Femur (tissue), 1 donor: Measurements from ENCODE around the gene ALDH1A2.

Source experiments
- DNase-seq: peaks from one replicate; pipeline ENCODE4 v3.0.0-alpha.2; 2017

The ALDH1A2 gene

DNA sequence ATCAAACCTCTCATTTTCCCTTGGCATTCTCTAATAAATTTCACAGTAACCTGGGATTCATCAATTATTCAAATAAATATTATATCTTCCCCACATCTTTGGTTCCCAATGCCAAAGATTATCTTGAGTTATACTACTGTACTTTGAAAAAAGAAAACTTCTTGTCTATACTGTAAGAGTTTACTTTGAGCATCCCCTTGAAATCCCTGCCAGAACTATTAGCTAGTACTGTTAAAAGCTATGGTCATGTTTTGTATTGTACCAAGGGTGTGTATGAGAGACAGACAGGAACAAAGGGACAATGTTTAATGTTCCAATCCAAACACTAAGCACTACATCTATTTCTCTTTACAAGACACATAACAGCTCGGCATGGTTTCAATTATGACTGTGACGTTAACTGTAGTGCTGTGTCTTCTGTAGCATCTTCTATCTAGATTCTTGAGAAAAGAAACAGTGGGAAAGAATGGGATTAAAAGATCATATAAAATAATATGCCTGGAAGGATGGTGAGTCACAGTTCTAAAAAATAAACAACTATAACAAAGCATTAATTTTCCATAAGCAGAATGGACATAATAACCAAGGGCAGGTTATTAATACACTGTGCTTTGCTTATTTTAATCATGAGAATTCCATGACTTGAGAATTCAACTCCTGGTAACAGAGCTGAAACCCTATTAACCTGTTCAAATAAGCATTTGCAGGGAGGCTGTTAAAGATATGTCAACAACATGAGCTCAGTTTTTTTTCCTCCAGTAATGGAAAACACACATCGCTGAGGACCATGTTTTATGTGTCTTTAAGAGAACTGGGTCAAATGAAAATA, 71.1 kb downstream of the ALDH1A2 start:
- DNase-seq = no peak

DNA sequence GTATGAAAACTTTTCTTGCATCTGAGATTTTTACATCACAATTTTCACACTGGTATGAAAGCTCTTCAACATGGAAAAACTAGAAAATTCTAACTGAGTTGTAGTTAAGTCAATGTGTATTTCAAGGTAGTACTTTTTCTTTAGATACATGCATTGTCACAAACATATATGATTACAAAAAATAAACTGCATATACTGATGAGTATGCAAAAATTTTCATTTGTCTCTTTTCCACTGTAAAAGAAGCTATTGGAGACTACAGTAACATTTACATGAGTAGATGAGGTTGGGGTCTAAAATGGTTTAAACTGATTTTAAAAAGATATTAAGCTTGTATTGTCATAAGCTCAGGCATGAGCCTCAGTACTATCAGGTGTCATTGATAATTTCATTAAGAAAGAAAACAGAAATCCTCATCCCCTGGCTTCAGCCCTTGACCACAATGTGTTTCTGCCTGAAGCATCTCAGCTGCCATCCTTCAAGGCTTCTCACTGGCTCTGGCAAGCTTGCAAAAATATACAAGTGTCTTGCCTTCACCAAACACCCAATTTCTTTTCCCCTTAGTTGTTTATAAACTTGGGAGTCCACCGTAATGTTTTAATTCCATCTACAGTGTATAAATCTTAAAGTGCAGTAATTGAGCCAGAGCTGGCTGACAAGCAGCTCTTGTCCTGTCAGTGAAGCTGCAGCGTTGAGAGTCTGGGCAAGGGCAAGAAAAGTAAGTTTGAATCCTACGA, 71.9 kb downstream of the ALDH1A2 start:
- no peak for DNase-seq

DNA sequence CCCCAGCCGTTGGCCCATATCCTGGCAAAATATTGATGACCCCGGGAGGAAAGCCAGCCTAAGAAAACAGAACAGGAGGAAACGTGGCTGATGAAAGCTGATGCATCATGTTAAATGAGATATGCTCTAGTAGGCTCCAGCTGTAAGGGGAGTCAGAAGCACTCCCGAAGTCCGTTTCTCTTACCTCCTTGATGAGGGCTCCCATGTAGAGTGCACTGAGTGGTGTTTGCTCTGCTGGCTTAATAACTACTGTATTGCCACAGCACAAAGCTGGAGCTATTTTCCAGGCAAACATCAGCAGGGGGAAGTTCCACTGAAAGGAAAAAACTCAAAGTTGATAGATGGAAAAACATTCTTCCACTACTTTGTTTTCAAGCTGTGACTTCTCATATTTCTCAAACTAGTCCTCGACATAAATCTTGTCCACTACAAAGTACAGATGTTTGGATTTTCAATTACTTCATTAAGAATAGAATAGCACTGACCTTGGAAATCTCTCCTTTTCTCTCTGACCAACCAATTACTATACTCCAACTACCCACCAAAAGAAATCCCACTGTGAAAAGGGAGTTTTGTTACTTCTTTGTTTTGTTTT, 72.7 kb downstream of the ALDH1A2 start:
- DNase-seq = no peak

DNA sequence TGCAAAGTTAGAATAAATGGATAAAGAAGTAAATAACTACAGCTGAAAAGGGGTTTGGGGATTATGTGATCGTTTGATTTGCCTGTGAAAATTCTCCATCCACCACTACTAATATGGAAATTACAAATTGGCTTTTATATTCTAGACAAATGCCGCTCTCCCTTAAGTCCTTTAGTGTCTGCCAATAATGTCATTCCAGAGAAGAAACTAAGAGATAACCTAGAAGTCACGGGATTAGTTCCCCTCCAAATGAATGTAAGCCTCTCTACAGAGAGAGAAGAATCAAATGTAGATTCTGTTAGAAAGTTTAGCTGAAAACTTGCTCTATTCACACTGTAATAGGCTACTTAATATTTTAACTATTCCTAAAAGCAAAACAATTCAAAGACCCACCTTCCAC, 92.0 kb downstream of the ALDH1A2 start:
- no peak for DNase-seq

DNA sequence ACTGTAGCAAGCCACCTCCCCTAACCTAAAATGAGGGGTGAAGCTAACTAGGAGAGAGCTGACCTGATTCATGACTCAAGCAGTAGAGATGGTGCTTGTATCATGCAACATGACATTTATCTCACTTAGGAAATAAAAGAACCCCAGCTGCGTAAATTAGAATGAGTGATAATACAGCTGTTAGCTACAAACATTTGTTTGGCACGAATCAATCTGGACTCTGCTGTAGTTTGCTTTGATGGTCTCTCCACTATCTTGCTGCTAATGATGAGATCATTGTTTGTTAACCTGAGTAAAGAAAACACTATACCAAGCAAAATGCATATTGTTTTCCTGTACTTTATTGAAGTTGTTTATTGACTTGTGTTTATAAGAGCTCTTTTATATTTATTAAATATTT, 92.6 kb downstream of the ALDH1A2 start:
- DNase-seq = no peak

DNA sequence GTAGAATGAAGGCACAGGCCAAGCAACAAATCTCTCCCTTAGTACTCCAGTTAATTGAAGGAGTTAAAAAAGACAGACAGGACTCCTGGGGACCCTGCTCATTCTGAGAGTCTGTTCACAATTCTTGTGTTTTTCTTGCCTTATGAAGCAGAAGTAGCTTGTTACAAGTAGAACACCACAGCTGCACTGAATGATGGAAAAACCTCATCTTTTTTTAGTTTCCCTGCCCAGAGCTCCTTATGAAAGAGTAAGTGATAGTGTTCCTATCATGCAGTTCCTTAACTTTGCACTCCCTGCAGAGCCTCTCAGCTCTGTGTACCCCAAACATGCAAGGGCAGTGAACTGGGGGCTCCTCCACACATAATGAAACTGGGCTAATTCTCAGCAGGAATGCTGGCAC, 95.5 kb downstream of the ALDH1A2 start:
- DNase-seq = no peak

DNA sequence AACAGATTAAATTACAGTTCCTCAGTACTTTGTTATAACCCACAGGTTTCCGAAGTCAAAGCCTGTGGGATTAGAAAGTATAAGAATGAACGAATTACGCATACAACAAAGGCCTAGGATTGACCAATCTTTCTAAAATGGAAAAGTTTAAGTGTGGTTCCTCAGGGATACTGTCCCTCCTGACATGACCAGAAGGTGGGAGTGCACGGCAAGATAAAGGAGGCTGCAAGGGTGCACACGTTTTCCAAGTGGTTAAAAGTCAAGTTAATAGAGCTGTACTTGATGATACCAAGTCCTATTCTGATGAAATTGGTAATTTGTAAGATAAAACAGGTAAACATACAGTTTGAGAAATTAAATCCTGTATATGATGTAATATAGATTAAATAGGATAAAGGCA, 96.2 kb downstream of the ALDH1A2 start:
- DNase-seq = no peak

DNA sequence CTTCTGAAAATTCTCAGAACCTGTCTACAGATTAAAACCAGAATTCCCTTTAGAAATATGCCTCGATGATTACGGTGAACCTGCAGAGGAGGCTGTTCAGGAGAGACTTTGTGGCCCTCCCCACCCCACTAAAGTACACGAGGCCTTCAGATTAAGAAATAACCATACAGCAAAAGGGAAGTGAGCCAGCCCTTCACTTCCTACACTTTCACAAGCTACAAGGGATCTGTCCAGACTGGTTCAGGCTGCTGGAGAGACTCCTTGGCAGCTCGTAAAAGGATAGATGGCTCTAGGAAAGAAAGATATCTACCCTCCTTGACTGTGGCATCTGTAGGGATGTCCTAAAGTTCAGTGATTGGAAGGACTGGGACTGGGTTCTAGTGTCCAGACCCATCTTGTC, 102.6 kb downstream of the ALDH1A2 start:
- DNase-seq = no peak

DNA sequence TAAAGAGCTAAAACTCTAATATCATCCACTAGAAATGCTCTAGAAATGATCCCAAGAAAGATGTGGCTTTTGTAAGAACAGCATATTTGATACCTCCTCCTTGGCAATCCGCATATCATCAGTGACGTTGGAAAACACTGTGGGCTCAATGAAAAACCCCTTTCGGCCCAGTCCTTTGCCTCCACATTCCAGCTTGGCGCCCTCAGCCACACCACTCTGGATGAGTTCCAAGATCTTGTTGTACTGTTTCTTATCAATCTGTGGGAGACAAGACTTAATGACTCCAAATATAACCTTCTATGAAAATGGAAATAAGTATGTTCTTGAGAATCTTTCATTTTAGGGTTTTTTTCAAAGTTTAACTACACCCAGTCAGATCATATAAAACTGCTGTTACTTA, 103.6 kb downstream of the ALDH1A2 start:
- DNase-seq = no peak

DNA sequence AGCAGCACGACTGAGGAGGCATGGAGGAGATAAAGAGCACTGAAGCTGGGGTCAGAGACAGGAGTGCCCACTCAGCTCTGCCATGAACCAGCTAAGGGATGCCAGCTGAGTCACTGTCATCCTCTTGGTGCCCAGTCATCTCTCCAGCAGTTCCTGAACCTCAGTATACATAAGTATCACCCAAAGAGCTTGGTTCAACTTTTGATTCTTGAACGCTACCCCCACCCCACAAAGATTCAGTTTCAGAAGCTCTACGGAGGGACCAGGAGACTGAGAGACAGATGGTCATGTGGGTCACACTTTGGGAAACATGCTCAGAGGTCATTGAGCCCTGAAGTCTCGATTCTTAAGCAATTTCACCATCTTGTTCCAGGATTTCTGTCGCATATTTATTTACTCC, 108.4 kb downstream of the ALDH1A2 start:
- no peak for DNase-seq

DNA sequence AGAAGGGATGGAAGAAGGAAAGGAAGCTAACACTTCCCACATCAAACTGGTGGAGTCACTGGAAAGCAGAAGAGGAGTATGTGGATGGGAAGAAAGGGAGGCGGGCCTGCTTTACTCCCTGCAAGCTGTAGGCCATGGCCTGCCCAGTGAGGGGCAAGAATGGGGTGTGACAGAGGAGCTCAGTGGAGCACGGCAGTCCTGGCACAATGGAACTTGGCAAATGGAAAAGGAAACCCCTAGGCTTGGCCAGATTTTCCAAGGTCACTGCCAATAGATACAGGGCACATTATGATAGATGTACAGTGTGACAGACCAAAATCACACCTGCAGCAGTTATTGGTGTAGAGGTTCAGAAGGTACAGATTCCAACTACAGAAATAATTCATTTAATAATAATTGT, 111.6 kb downstream of the ALDH1A2 start:
- DNase-seq = no peak

DNA sequence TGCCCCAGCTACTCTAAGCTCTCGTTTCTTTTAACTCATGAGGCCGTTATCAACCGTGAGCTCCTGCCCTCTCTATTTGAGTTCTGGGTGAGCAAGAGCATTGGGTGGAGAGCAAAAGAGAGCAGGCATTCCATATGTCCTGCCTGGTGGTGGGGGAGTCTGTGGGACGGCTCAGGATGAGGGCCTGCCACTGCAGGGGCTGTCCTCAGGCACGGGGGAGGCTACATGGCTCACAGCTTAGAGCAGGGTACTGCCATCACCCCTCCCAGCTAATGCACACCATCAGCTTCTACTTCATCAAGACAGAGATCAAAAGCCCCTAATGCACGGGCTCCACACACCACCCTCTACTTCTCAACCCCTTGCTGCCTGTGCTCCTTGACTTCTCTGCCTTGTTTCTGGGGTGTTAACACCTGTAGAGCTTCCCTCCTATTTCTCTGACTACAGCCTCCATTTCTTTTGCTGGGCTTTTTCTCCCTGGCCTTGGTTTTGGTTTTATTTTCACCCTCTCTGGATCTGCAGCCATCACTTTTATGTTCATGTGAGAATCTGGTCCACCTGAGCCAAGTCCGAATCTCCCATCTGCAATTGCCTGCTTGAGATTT, 114.1 kb downstream of the ALDH1A2 start:
- no peak for DNase-seq

DNA sequence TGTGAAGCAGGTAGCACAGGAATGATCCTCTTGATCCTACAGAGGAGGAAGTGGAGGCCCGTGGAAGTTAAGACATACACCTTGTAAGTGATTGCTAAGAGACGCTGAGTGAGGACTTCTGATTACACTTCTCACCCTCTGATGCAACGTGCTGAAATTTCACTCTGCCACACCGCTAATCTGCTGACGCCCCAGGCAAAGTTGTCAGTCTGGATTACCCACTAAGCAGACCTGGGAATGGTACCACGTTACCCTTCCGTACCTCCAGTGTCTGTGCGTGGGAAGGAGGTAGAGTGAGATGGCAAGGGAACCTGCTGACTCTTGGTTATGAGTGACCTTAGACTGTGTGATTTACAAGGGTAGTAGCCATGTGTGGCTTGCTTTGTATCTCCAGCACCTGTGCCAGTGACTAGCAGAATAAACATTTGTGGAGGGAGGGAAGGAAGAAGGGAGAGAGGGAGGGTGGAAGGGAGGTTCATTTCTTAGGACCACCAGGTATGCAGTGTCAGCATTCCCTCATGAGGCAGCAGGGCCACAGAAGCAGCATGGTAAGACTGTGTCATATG, 115.0 kb downstream of the ALDH1A2 start:
- no peak for DNase-seq

DNA sequence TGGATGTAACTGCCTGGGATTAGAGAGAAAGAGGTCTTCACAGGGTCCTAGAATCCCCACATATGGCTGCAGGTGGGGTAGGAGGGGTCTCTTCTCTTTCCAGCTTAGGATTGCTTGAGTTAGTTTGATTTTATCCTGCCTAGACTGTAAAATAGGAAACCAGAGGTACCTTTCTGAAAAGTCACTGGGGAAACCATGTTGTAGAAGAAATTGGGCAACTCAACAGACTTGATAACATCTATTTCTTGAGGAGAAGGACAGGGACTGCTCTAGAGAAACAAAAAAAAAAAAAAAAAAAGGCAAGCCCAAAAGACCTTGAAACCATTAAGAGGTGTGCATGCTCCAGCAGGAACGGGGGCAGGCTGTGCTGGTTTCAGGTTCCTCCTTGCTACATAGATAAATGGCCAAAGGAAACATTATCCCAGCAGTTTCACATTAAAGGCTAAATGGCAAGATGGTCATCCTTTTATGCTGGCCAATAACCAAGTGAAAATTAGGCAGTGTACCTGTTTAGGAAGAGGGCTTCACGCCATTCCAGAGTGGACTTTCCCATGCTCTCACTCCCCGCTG, 116.1 kb downstream of the ALDH1A2 start:
- DNase-seq = no peak

DNA sequence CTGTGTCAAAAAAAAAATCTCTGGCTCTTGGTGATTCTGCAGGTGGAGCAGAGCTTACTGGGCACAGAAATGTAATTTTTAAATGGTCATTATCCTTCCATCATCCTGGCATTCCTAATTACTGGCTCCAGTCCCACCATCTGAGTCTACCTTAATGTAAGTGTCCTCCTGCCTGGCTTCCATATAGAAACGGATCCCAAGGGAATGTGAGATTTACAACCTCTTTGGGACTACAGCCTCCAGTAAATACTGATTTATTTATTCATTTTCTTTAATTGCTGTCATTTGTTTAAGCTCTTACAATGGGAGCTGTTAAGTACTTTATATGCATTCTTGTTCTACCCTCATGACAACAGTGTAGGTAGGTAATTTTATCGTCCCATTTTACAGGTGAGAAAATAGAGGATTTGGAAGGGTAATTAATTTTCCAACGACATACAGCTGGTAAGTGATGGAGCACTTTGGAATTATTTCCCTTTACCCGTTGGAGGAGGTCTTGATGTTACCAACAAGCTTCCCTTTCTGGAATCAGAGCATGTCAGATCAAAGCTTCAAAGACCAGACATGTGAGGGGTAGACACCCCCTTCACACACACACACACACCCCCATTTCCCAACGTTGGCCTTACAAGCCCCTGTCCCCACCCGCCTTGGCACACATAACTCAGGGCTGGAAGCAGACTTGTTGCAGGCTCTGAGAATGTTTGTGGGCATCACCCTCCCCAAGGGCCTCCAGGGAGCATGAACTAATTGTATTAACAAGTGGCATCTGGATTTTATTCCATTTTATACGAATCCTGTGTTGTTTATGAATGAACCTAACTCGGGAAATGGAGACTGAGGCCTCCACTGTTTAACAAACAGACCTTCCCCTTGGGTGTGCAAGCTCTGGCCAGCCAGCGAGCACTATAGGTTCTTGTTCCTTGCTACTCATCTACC, 116.9 kb downstream of the ALDH1A2 start:
- DNase-seq = no peak

DNA sequence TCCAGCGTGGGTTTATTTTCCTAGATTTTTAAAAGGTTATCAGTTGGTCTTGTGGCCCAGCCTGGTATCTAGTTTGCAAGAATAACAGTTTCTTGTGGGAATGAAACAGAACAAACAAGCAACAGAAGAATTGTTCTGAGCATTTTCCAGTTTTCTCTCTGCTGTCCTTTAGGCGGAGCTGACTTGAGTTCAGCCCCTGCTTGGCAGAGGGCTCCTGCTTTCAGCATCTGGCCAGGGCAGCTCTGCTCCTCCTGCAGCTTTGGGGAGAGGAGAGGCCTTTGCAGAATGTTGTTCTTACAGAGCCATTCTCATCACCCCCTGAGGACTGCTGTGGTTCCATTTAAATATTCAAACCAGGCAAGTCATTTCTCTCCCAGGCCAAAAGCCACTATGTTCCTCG, 117.7 kb downstream of the ALDH1A2 start:
- DNase-seq = peak; percentile 83

DNA sequence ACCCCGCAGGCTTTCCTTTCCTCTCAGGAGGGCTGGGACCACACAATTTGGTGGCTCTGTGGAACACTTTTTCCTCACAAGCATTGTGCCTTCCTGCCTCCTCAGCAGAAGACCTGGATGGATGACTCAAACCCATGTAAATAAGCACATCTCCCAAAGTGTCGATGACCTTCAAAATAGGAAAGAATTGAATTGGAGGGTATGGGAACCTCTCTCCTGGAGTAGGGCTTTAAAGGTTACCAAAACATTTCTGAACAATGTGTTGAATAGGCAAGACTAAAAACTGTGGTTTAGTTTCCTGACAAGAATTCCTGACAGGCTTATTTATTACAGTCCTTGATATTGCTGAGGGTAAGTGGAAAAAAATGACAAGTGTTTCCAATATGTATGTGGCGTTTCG, 118.2 kb downstream of the ALDH1A2 start:
- no peak for DNase-seq

DNA sequence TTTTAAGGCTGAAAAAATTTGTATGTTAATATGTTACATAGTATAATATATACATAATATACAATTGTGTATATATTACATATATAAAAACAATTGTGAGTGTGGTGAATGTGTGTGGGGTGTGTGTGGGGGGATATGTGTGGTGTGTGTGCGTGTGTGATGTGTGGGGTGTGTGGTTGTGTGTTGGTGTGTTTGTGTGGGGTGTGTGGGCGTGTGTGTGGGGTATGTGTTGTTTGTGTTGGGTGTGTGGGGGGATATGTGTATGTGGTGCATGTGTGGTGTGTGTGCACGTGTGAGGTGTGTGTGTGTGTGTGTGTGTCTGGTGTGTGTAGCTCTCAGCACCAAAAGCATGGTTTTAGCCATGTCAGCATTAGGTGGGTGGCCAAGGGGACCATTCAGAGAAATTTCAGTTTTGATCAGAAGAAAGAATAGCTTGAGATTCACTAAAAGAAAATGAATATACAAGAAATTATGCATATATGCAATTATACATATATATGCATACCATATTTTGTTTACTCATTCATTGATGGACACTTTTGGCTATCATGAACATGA, 118.9 kb downstream of the ALDH1A2 start:
- DNase-seq = no peak

DNA sequence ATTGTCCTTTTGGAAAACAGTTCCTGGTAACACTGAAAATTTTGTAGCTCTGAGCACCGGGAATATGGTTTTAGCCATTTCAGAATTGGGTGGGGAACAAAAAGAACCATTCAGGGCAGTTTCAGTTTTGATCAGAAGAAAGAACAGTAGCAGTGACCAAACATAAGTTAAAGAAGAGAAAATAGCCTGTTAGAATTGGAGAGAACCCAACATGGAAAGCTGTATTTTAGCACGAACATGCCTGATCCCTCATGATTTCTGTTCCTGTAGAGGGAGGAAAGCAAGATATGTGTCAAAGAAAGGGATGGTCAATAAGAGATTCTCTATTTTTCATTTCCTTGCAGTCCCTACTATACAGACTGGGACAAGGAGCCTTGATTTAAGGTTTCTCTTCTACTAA, 119.9 kb downstream of the ALDH1A2 start:
- no peak for DNase-seq

DNA sequence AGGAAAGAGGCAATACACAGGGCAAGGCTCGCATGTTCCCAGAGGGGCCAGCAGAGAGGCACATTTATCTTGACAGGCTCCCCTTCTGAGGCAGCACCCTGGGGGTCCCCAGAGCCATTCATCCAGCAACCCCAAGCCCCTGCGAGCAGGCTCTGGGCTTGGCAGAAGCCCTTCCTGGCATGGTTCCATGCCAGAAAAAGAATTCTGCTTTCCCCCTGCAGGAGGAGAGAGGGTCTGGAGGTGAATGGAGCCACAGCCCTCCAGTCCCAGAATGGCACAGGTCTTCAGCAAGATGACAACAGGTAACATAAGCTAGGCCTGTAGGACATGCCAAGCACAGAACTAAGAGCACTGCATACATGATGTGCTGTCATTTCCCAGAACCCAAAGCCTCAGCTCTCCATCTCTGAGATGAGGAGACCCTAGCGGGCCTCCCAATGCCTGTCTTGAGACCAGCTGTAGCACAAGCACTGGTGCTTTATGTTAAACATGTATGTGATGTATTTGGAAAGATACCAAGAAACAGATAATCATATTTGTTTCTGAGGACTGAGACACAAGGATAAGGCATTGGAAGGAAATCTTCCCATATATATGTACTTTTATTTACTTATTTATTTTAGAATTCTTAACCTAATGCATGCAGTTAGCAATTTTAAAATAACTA, 121.6 kb downstream of the ALDH1A2 start:
- DNase-seq = no peak

DNA sequence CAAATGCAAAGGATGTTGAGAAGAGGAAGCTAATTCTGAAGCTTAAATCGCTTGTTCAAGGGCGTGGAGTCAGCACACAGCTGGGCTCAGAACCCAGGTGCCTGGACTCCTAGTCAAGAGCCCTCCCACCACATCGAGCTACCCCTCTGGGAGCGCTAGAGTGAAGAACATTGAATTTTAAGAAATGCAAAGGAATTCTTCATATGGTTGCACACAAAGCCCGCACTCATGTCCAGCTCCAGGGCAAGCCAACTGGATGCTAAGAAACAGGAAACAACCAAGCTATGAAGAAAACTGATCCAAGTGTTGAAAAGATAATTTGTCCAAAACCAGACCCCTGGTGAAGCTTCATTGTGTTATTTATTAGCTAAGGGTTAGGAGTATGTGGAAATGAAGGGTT, 122.3 kb downstream of the ALDH1A2 start:
- peak; percentile 48 for DNase-seq
